CD4-positive, alpha-beta T cell treated with Interleukin-6 for 4 hours (primary cell): ENCODE measurements around the gene HES7.

ENCODE experiments used
- DNase-seq: peaks from one replicate; pipeline ENCODE4 v3.0.0-alpha.2; 2020; ENCODE audit warnings: mixed read lengths

HES7 gene

DNA sequence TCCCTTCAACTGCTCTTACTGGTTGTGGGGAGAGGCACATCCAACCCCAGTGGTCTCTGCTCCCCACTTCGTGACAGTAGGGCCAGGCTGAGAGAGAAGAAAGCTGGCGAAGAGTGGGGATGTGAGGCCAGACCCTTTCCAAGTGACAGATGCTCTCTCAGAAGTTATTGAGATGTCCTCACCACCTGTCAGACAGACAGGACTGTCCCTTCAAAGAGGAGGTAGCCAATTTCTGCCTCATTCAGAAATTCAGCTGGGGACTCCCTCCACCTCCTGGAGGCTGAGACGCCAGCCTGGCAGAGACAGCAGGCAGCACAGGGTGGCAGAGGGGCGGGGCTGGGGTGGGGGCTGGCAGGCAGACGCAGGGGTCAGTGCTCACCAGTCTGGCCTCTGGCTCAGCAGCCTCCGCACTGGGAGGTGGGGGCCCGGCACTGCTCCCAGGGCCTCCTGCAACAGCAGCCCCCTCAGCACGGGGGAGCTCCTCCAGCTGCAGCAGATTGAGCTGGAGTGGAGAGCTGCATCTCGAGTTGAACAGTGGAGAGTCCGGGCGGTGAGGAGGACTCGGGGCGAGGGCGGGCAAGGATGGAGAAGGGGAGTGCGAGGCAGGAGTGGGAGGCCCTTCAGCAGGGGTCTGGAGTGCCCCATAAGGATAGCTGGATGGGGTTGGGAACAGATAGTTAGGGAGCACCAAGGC lies 19.1 kb upstream of the HES7 start:
- DNase-seq: no peak

DNA sequence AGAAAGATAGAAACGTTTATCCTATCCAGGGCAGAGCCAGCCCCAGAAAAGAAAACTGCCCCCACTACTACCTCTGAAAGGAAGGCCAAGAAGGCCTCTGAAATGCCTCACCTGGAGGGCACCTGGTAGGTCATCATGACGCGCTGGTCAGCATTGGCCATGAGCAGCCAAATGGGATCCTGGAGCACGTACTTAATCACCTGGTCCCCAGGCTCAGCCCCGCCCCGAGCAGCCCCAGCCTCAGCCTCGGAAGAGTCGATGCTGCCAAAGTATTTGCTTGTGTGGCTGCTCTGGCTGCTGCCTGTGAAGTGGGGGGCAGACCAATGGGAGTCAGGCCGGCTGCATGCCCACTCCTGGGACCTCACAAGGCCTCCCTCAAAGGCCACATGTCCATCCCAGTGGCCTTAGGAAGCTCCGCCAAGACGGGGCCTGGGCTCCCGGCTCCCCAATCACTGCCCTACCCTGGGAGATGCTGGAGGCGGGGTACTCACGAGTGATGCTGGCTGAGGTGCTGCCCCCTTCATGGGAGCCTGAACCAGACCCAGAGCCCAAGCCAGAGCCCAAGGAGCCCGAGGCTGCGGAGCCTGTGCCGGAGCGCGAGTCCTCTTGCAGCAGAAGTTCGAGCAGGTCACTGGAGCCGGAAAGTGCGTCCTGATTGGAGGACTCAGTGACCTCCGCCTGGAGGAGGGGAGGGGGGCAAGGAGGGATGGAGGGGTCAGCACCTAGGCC lies 18.4 kb upstream of the HES7 start:
- no peak for DNase-seq

- DNase-seq: no peak
These were observed 17.8 kb upstream of the HES7 start for GRCh38 chr17:8141741-8142140.

DNA sequence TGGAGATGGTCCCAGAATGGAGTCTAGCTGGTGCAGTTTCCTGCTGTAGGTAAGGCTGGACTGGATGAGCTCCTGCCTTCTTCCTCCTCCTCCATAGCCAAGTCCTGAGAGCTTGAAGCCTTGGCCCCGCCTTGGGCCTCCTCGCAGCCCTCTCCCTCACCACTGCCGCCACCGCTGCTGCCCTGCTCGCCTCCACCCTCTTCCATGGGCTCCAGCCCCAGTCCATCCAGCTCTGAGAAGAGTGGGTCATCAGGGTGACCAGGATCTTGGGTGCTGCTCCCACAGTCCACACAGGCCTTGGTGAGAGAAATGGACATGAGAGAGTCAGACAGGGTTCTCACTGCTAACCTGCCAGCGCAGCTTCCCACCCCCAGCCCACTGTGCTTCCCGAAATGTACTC lies 17.1 kb upstream of the HES7 start:
- no peak for DNase-seq

DNA sequence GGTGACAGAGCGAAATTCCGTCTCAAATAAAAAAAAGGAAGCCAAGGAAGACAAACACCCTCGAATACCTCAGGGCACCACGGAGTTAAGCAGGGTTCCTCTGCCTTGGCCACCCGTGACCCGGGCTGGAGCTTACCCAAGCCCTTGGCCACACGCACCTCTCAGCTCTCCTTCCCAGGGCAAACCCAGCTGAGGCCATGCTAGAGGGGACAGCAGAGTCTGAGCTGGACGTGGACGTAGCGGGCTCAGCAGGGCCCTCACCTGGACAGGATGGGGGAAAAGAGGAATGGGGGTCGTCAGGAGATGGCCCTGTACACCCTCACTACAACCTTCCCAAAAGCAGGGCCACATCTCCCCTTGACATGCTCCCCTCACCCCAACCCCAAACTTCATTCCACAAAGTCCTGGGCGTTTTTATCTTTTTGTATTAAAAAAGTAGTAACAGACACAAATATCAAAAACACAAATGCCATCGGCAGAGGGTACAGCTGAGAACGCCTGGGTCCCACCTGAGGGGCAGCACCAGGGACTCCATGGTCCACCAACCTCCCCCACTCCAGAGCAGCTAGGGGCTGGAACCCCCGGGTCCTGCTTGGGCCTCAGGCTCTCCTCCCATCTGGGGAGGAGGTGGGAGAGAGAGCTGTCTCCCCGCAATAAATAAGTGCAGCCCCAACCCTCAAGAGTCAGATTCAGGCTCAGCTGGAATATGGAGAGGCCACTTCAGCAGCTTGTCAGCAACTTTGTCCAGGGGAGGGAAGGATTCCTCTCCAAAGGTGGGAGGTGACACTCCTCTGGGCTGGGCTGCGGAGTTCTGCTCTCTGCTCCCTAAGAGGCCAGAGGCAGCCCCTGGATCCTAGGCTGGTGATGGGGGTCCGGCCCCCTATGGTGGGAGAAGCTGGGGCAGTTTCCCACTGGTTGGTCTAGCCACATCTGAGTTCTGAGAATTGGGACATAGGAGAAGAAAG lies 16.4 kb upstream of the HES7 start:
- DNase-seq: no peak

DNA sequence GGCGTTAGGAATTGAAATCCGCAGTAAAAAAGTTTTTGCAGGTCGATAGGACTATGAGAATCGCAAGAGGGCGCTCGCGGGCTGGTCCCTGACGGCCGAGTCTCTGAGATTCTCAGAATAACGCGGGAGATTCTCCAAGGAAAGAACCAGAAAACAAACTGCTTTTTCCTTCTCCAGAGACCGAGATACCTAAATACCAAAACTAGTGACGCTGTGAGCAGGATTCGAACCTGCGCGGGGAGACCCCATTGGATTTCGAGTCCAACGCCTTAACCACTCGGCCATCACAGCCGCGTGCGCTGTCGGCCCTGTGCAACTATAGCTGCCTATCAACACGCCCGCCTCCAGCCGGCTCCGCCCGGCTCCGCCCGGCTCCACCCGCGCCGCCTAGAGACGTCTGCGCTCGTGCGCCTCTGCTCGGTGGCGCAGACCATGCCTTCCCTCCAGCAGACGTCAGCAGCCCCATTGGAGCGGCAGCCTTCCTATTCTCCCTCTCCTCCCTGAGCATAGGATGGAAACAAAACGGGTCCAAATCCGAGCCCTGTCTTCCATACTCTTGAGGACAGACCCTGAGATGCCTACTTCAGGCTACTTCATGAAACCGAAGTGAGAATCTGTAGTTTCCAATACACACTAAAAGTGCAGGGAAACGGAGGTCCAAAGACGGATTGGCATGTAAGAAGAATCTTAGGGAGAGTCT lies 14.9 kb upstream of the HES7 start:
- DNase-seq: peak; percentile 95

DNA sequence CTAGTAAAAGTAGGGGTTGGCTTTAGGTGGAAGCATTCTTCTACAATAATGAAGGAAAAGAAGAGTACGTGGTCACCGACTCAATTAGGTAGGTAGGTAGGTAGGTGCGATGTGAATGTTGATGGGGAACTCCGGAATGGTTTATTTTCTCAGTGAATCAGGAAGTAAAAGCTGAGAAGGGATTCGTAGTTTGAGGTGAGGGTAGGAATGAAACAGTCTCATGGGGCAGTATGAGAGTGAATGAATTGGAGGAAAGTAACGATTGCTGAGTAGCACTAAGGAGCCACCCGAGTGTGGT lies 14.4 kb upstream of the HES7 start:
- DNase-seq: no peak

DNA sequence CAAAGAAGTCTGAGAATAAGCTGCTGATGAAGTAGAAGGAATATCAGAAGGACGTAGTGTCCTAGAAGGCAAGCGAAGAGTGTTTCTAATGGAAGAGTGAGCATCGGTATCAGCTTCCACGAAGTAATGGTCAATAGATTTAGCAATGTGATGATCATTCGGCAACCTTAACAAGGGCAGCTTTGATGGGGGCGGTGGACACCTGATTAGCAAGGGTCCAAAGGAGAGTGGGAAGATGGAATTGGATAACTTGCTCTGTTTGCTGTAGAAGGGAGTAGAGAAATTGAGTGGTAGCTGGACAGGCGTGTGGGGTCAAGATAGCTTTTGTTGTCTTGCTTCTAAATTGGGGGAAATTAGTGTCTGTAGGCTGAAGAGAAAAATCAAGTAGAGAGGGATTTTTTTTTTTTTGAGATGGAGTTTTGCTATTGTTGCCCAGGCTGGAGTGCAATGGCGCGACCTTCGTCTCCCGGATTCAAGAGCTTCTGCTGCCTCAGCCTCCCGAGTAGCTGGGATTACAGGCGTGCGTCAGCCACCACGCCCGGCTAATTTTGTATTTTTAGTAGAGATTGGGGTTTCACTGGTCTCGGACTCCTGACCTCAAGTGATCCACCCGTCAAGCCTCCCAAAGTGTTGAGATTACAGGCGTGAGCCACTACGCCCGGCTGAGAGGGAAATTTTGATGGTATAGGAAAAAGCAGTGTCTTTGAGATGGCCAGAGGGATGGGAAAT lies 13.9 kb upstream of the HES7 start:
- no peak for DNase-seq

DNA sequence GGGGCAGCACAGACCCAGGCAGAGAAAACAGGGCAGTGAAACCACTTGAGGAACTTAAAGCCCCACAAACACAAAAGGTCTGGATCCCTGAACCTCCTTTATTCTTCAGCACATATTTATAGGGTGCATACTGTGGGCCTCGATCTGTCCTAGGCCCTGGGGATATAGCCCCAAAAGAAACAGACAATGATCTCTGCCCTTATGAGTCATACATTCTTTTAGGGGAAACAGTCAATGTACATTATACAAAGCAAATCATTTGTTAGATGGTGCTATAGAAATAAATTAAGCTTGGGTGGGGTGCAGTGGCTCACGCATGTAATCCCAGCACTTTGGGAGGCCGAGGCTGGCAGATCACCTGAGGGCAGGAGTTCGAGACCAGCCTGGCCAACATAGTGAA lies 10.0 kb upstream of the HES7 start:
- no peak for DNase-seq

- no peak for DNase-seq
These were observed 9.5 kb upstream of the HES7 start for GRCh38 chr17:8133399-8133798.

DNA sequence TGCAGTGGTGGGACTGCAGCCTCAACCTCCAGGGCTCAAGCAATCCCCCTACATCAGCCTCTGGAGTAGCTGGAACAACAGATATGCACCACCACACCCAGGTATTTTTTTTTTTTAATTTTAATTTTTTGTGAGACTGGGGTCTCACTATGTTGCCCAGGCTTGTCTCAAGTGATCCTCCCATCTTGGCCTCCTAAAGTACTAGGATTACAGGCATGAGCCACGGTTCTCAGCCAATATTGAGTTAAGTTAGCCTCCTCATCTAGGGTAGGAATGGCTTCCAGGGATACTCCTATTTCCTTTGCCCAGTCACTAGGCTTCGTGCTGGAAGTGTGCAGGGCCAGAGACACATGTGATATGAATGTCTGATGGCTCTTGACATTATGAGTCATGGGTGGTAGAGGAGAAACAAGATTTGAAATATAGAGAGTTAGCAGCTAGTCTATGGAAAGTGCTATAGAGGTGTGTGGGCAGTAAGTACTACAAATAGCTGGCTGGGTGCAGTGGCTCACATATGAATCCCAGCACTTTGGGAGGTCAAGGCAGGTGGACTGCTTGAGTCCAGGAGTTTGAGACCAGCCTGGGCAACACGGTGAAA lies 8.0 kb upstream of the HES7 start:
- DNase-seq: no peak

- DNase-seq: no peak
These were observed 4.3 kb upstream of the HES7 start for GRCh38 chr17:8128125-8128784.

- peak; percentile 56 for DNase-seq
These were observed 2.7 kb upstream of the HES7 start for GRCh38 chr17:8126491-8127066.

DNA sequence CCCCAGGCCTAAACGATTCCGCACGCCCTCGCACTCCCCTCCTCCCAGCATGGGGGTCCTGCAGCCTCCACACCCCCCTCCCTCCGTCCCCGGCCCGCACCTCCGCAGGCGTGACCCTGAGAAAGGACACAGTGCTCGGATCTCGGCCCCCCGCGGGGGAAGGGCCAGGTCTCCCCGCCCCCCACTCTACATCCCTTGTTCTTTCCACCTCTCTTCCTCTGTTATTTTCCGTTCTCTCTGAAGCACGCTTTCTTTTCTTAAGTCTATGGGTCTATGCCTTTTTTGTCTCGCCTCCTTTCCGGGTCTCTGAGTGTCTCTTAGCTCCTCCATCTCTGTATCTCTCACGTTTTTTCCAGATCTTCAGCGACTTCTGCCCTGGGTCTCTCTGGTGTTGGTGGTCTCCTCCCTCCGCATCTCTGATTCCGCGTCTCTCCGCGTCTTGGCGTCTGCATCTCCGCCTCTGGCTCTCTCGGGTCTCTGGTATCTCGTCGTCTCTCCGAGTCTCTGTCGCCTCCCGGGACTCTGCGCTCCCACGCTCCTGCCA lies 2.1 kb upstream of the HES7 start:
- no peak for DNase-seq

DNA sequence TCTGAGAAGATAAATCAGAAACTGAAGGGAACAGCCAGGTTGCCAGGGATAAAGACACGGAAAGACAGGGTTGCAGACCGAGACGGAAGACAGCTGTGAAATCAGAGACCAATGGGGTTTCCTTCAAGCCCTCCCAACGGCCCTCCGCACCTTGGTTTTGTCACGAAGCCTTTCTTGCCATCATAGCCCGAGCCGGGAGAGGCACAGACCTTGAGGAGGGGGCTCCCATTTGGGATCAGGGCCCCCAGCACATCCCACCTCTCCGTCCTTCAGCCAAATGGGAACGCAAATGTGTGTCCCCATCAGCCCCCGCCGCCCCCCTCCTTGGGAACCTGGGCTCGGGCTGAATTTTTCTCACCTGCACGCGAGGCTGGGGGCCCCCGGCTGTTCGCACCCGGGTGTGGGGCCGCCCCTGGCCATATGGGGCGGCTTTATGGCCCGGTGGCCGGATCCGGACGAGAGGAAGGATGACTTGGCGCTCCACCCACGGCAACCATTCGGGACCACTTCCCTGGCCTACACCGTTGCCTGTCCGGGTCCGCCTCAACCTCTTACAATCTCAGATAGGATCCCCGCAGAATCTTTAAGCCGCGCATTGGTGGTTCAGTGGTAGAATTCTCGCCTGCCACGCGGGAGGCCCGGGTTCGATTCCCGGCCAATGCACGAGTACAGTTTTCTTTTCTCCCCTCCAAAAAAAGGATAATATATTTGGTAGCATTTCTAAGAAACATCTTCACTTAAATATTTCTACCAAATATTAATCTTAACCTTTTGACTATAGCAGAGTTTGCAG lies 1.4 kb upstream of the HES7 start:
- peak; percentile 83 for DNase-seq

DNA sequence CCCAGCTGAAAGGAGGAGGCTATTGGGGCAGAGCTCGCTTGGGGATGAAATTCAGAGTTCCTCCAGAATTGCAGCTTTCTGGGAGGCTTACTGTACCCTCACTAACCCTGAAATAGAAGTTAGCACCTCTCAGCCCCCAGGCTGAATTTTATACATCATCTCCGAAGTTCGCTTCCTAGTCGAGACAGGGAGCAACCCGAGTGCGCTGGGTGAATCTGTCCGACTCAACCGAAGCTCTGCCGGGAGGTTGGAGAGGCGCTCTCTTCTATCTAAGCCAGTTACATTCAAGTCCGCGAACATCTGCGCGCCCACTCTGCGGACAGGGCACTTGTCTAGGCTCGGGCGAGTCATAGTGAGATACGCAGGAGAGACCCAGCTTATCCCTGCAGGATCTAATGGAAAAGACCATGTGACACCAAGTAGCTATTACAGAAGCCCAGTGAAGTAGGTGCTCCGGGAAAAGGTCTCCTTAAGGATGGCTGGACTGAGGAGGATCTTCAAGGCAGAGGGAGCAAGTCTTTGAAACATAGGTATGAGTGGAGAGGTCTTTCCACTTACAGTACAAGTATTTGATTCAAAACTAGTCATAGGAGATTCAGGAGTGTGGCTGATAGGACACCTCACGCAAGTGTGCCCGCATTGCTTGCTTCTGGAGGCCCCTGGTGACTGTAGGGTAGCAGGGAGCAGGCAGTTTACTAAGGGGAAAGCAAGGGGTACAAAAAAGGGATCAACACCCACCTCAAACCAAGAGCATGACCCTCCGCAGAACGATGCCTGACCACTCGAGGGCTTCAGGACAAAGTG lies 646 bp upstream of the HES7 start:
- DNase-seq: peak; percentile 43

GRCh38 chr17:8122924-8123694 lies 797 bp downstream of the HES7 start:
- peak; percentile 54 for DNase-seq

- no peak for DNase-seq
These were observed 1.4 kb downstream of the HES7 start for GRCh38 chr17:8122422-8122923.
